ELF-1 (cell line): ENCODE data around the gene C1orf21.

Experiments
- DNase-seq: peaks from one replicate; pipeline ENCODE4 v3.0.0-alpha.2; 2016; ENCODE audit warnings: low read depth, low spot score

C1orf21 gene

GRCh38 chr1:184412472-184412871 lies 25.6 kb downstream of the C1orf21 start:
- DNase-seq: no peak

- DNase-seq: no peak
Measured at GRCh38 chr1:184416481-184416880, 29.7 kb downstream of the C1orf21 start.

- no peak for DNase-seq
Measured at GRCh38 chr1:184416946-184417345, 30.1 kb downstream of the C1orf21 start.

- DNase-seq: no peak
Measured at GRCh38 chr1:184417916-184418315, 31.1 kb downstream of the C1orf21 start.

- DNase-seq: no peak
Measured at GRCh38 chr1:184418652-184419349, 32.0 kb downstream of the C1orf21 start.

GRCh38 chr1:184419350-184420161 lies 32.7 kb downstream of the C1orf21 start:
- DNase-seq: no peak

GRCh38 chr1:184422490-184423233 lies 35.8 kb downstream of the C1orf21 start:
- DNase-seq: no peak

- DNase-seq: no peak
Measured at GRCh38 chr1:184423649-184424048, 36.8 kb downstream of the C1orf21 start.

GRCh38 chr1:184424157-184424556 lies 37.3 kb downstream of the C1orf21 start:
- DNase-seq: no peak

- DNase-seq: no peak
Measured at GRCh38 chr1:184424945-184425344, 38.1 kb downstream of the C1orf21 start.

GRCh38 chr1:184425449-184426277 lies 38.8 kb downstream of the C1orf21 start:
- DNase-seq: no peak

- DNase-seq: no peak
Measured at GRCh38 chr1:184426278-184426674, 39.4 kb downstream of the C1orf21 start.

- DNase-seq: no peak
Measured at GRCh38 chr1:184427722-184428121, 40.9 kb downstream of the C1orf21 start.

- no peak for DNase-seq
Measured at GRCh38 chr1:184428604-184429003, 41.8 kb downstream of the C1orf21 start.

- no peak for DNase-seq
Measured at GRCh38 chr1:184429335-184429734, 42.5 kb downstream of the C1orf21 start.

- DNase-seq: no peak
Measured at GRCh38 chr1:184433956-184434502, 47.2 kb downstream of the C1orf21 start.

GRCh38 chr1:184437291-184437690 lies 50.5 kb downstream of the C1orf21 start:
- no peak for DNase-seq

GRCh38 chr1:184438363-184438762 lies 51.5 kb downstream of the C1orf21 start:
- no peak for DNase-seq

GRCh38 chr1:184442260-184442659 lies 55.4 kb downstream of the C1orf21 start:
- DNase-seq: no peak

GRCh38 chr1:184443201-184443600 lies 56.4 kb downstream of the C1orf21 start:
- no peak for DNase-seq

- DNase-seq: no peak
Measured at GRCh38 chr1:184443624-184444023, 56.8 kb downstream of the C1orf21 start.
